ENCODE data around the gene RHOB. TPM values are rescaled to one million over a fixed set of nuclear protein-coding genes. Genes with fewer than 3 reads are reported as not detected.

Gene RHOB
- total and polyA plus RNA-seq, 2 of the 13 experiments (the other 11 are each of a cell fraction or from before 2014, with no cell fraction given) = 192 to 268 TPM

DNA sequence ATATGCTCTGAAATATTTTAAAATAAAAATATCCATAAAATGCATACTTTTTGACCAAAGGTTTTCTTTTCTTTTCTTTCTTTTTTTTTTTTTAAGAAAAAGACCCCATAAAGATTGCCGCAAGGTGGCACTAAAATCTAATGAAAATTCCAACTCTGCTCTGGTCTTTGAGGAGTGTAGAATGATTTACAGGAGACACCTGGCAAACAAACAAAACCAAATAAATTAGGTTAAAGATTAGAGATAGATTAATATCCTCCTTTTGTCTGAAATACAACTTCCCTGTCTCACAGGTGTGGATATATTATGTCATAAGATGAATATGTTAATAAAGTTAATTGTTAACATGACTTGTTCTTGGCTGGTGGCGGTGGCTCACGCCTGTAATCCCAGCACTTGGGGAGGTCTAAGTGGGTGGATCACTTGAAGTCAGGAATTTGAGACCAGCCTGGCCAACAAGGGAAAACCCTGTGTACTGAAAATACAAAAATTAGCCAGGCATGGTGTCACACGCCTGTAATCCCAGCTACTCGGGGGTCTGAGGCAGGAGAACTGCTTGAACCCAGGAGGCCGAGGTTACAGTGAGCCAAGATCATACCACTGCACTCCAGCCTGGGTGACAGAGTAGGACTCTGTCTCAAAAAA, 3.5 kb upstream of the RHOB start (continued):
- TF ChIP-seq, protein P1, sequence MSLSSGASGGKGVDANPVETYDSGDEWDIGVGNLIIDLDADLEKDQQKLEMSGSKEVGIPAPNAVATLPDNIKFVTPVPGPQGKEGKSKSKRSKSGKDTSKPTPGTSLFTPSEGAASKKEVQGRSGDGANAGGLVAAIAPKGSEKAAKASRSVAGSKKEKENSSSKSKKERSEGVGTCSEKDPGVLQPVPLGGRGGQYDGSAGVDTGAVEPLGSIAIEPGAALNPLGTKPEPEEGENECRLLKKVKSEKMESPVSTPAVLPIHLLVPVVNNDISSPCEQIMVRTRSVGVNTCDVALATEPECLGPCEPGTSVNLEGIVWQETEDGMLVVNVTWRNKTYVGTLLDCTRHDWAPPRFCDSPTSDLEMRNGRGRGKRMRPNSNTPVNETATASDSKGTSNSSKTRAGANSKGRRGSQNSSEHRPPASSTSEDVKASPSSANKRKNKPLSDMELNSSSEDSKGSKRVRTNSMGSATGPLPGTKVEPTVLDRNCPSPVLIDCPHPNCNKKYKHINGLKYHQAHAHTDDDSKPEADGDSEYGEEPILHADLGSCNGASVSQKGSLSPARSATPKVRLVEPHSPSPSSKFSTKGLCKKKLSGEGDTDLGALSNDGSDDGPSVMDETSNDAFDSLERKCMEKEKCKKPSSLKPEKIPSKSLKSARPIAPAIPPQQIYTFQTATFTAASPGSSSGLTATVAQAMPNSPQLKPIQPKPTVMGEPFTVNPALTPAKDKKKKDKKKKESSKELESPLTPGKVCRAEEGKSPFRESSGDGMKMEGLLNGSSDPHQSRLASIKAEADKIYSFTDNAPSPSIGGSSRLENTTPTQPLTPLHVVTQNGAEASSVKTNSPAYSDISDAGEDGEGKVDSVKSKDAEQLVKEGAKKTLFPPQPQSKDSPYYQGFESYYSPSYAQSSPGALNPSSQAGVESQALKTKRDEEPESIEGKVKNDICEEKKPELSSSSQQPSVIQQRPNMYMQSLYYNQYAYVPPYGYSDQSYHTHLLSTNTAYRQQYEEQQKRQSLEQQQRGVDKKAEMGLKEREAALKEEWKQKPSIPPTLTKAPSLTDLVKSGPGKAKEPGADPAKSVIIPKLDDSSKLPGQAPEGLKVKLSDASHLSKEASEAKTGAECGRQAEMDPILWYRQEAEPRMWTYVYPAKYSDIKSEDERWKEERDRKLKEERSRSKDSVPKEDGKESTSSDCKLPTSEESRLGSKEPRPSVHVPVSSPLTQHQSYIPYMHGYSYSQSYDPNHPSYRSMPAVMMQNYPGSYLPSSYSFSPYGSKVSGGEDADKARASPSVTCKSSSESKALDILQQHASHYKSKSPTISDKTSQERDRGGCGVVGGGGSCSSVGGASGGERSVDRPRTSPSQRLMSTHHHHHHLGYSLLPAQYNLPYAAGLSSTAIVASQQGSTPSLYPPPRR (CRISPR knock-in tag; IDR thresholded peaks at IDR 0.05; ENCODE audit: borderline replicate concordance) = no peak
- TF ChIP-seq DNMT1 (CRISPR knock-in tag; IDR thresholded peaks at IDR 0.05) (no peak), GATAD1 (CRISPR knock-in tag; IDR thresholded peaks at IDR 0.05) (no peak; the same call in 1 of the 2 replicates), ZNF747 (CRISPR knock-in tag; IDR thresholded peaks at IDR 0.05; ENCODE audit: borderline replicate concordance) (no peak), SOX6 (IDR thresholded peaks at IDR 0.05) (no peak), SOX6 (CRISPR knock-in tag; IDR thresholded peaks at IDR 0.05) (peak; percentile 70; the same call in 1 of the 2 replicates), FOXA3 (CRISPR knock-in tag; IDR thresholded peaks at IDR 0.05) (0 out of 2 replicates have a peak, but pooled peaks have one; percentile 19), SRSF9 (IDR thresholded peaks at IDR 0.05; ENCODE audit: borderline replicate concordance, insufficient read depth, low read depth, low read length, poor library complexity, severe bottlenecking) (no peak), ZNF7 (CRISPR knock-in tag; IDR thresholded peaks at IDR 0.05) (no peak), RXRB (CRISPR knock-in tag; IDR thresholded peaks at IDR 0.05; ENCODE audit: borderline replicate concordance) (0 out of 2 replicates have a peak, but pooled peaks have one; percentile 15), ZBTB8A (CRISPR knock-in tag; IDR thresholded peaks at IDR 0.05; ENCODE audit: borderline replicate concordance, low read depth) (no peak), MED1 (CRISPR knock-in tag; IDR thresholded peaks at IDR 0.05) (peak; percentile 47; the same call in 1 of the 2 replicates), STAG1 (CRISPR knock-in tag; IDR thresholded peaks at IDR 0.05) (peak; percentile 87), SMC3 (IDR thresholded peaks at IDR 0.05; ENCODE audit: low read length) (peak; percentile 86), KAT8 (CRISPR knock-in tag; IDR thresholded peaks at IDR 0.05) (0 out of 2 replicates have a peak, but pooled peaks have one; percentile 32), ZFP36L2 (CRISPR knock-in tag; IDR thresholded peaks at IDR 0.05) (no peak), MEF2D (CRISPR knock-in tag; IDR thresholded peaks at IDR 0.05) (peak; percentile 32; the same call in 1 of the 2 replicates), PPARG (CRISPR knock-in tag; conservative IDR thresholded peaks at IDR 0.05) (peak; percentile 71; the same call in 1 of the 2 replicates)
- TF ChIP-seq, protein P2, sequence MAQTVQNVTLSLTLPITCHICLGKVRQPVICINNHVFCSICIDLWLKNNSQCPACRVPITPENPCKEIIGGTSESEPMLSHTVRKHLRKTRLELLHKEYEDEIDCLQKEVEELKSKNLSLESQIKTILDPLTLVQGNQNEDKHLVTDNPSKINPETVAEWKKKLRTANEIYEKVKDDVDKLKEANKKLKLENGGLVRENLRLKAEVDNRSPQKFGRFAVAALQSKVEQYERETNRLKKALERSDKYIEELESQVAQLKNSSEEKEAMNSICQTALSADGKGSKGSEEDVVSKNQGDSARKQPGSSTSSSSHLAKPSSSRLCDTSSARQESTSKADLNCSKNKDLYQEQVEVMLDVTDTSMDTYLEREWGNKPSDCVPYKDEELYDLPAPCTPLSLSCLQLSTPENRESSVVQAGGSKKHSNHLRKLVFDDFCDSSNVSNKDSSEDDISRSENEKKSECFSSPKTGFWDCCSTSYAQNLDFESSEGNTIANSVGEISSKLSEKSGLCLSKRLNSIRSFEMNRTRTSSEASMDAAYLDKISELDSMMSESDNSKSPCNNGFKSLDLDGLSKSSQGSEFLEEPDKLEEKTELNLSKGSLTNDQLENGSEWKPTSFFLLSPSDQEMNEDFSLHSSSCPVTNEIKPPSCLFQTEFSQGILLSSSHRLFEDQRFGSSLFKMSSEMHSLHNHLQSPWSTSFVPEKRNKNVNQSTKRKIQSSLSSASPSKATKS (CRISPR knock-in tag; IDR thresholded peaks at IDR 0.05) = no peak
- TF ChIP-seq, protein P3, sequence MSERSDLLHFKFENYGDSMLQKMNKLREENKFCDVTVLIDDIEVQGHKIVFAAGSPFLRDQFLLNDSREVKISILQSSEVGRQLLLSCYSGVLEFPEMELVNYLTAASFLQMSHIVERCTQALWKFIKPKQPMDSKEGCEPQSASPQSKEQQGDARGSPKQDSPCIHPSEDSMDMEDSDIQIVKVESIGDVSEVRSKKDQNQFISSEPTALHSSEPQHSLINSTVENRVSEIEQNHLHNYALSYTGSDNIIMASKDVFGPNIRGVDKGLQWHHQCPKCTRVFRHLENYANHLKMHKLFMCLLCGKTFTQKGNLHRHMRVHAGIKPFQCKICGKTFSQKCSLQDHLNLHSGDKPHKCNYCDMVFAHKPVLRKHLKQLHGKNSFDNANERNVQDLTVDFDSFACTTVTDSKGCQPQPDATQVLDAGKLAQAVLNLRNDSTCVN (CRISPR knock-in tag; IDR thresholded peaks at IDR 0.05; ENCODE audit: borderline replicate concordance) = no peak
- TF ChIP-seq, protein P4, sequence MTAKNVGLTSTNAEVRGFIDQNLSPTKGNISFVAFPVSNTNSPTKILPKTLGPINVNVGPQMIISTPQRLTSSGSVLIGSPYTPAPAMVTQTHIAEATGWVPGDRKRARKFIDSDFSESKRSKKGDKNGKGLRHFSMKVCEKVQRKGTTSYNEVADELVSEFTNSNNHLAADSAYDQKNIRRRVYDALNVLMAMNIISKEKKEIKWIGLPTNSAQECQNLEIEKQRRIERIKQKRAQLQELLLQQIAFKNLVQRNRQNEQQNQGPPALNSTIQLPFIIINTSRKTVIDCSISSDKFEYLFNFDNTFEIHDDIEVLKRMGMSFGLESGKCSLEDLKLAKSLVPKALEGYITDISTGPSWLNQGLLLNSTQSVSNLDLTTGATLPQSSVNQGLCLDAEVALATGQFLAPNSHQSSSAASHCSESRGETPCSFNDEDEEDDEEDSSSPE (CRISPR knock-in tag; IDR thresholded peaks at IDR 0.05) = no peak
